Esophagus squamous epithelium (tissue), 5 donors: Measurements from ENCODE around the gene CDH12. TPM values are rescaled to one million over a fixed set of nuclear protein-coding genes. Genes with fewer than 3 reads are reported as not detected.

Source experiments
- DNase-seq: peaks from one replicate; lab custom pipeline; 2025; lab: John Stamatoyannopoulos, UW
- H3K27ac ChIP-seq, 4 donors: fragments of 200-600 bp; sonication (generic); one replicate each; pipeline ENCODE4 v1.5.1; 2016 to 2019; ENCODE audit warnings: mild to moderate bottlenecking in 1 of 4
- H3K27me3 ChIP-seq, 4 donors: fragments of 200-600 bp; sonication (generic); 1 replicate in 3 of 4; 2 replicates in 1 of 4; pipeline versions ENCODE4 v1.5.1 to v1.6.0; 2017 to 2021; ENCODE audit warnings: antibody characterized with exemption in 1 of 4
- H3K36me3 ChIP-seq, 3 donors: fragments of 200-600 bp; sonication (generic); one replicate each; pipeline ENCODE4 v1.5.1; 2016 to 2019
- H3K4me1 ChIP-seq, 3 donors: fragments of 200-600 bp; sonication (generic); one replicate each; pipeline ENCODE4 v1.5.1; 2017 to 2019
- H3K4me3 ChIP-seq, 4 donors: fragments of 200-600 bp; sonication (generic); 1 replicate in 3 of 4; 2 replicates in 1 of 4; pipeline ENCODE4 v1.5.1; 2016 to 2019; ENCODE audit warnings: mild to moderate bottlenecking in 2 of 4, moderate library complexity in 1 of 4
- H3K9me3 ChIP-seq, 3 donors: fragments of 200-600 bp; sonication (generic); one replicate each; pipeline ENCODE4 v1.5.1; 2016 to 2019
- POLR2A ChIP-seq, 4 donors: fragments of 450-650 bp; IDR thresholded peaks; one replicate each; pipeline ENCODE4 v1.6.1; 2017; ENCODE audit warnings: antibody characterized with exemption in 4 of 4, mild to moderate bottlenecking in 4 of 4, moderate library complexity in 3 of 4
- WGBS, 2 donors: methylation state at CpG; one replicate each; pipeline ENCODE4 v1.1.5; 2018; 5-methylcytosine and 5-hydroxymethylcytosine counted together
- intact Hi-C: fragments of 100-400 bp; cut with DNase I; formaldehyde crosslinking; loops from one replicate; pipeline ENCODE4 v1.15.0; 2022
- total RNA-seq, 4 donors: library from RNA; depleted of rRNA; stranded (reverse); fragments of >200 nt; gene quantifications; one replicate each; pipeline ENCODE4 v1.1.0, GENCODE V29; 2016
- TF ChIP-seq, protein P1 (sequence below), 6 experiments: fragments of 450-650 bp in 4 of 6; fragments of 200-600 bp in 2 of 6; sonication (generic) in 2 of 6; IDR thresholded peaks; one replicate each; pipeline ENCODE4 v1.5.1; 2016 to 2019; ENCODE audit warnings: antibody characterized with exemption in 6 of 6, mild to moderate bottlenecking in 4 of 6, moderate library complexity in 4 of 6
- donor health status: DM: yes; HTN: yes; CAD: no.

CDH12 gene
- total RNA-seq, 4 donors from 2014 or later = not detected

DNA sequence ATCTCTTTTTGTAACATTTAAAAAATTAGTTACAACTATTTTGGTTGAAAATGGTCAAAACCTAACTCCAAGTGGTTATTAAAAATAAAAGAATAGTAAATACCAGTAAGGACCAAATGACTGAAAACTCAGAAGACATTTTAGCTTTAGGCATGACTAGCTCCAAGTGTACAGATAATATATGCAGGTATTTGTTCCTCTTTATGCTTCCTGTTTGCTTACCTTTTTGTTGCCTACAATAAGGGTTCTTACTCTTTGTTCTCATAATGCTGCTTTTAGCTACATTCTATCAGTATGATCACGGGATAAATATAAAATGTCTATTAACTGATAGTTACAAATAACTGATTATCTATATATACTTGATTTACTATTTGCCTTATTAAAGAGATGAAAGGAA, 259.6 kb downstream of the CDH12 start:
- Histone ChIP-seq H3K4me3 (no peak overlapping the region), H3K27me3 (no peaks in the 10 kb centered on the region), H3K36me3 (no peaks in the 10 kb centered on the region), H3K27ac (no peak overlapping the region), H3K4me1 (no peaks in the 10 kb centered on the region), H3K9me3 (no peaks in the 10 kb centered on the region)
- DNase-seq = no peak
- intact Hi-C loops = no loop called here
- TF ChIP-seq, protein P1, sequence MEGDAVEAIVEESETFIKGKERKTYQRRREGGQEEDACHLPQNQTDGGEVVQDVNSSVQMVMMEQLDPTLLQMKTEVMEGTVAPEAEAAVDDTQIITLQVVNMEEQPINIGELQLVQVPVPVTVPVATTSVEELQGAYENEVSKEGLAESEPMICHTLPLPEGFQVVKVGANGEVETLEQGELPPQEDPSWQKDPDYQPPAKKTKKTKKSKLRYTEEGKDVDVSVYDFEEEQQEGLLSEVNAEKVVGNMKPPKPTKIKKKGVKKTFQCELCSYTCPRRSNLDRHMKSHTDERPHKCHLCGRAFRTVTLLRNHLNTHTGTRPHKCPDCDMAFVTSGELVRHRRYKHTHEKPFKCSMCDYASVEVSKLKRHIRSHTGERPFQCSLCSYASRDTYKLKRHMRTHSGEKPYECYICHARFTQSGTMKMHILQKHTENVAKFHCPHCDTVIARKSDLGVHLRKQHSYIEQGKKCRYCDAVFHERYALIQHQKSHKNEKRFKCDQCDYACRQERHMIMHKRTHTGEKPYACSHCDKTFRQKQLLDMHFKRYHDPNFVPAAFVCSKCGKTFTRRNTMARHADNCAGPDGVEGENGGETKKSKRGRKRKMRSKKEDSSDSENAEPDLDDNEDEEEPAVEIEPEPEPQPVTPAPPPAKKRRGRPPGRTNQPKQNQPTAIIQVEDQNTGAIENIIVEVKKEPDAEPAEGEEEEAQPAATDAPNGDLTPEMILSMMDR (IDR thresholded peaks at IDR 0.05) = no peak
- no peak for TF ChIP-seq POLR2A (IDR thresholded peaks at IDR 0.05)
- 81 to 83% methylated on average over 1 of the region's 1 CpG for WGBS, 2 donors

DNA sequence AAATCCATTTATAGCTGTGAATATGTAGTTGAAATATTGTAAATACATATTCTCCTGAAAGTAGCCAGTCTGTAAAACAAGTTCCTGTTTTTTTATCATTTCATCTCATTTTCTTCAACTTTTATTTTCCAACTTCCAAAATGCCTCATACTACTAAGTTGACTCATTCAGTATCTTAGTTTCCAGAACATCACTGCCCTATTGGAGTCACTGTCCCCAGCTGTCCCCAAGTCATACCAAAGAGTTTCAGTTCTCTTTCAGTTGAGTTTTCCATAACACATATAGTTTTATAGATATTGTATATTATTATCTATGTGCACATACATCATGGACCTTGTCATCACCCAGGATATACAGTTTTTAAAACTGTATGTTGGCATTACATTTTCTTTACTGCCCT, 261.7 kb downstream of the CDH12 start:
- H3K9me3 ChIP-seq = no peaks in the 10 kb centered on the region
- intact Hi-C loops = no loop called here
- H3K4me3 ChIP-seq = no peak overlapping the region
- no peaks in the 10 kb centered on the region for H3K4me1 ChIP-seq
- H3K27ac ChIP-seq = no peak overlapping the region
- no peaks in the 10 kb centered on the region for H3K27me3 ChIP-seq
- no peak for TF ChIP-seq POLR2A (IDR thresholded peaks at IDR 0.05)
- TF ChIP-seq, protein P1 (IDR thresholded peaks at IDR 0.05) = no peak
- DNase-seq = no peak
- no peaks in the 10 kb centered on the region for H3K36me3 ChIP-seq

DNA sequence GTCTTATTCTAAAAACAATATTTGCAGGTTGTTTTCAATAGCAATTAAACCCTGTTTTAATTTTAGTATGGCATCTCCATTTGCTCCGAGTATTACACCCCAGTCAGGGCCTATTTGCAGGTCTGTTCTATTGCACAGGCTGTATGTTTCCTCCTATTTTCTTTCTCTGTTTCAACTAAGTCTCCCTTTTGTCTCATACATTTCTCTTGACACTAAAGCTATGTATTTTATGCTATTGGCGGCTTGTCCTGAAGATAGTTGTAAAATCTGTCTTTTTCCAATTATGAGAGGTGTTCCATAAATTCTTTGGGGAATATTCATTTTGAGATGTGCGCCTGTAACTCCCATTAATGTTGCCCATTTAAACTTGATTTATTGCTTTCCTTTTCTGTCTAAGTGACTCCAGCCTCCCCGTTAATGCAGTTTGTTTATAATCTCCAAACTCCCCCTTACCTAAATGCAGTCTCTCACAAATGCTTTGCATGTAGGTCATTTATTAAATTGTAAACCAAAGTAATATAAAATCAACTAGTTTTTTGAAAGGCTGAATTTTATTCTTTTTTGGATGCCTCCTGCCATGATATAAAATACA, 262.4 kb downstream of the CDH12 start:
- Histone ChIP-seq H3K9me3 (no peaks in the 10 kb centered on the region), H3K36me3 (no peaks in the 10 kb centered on the region), H3K27ac (no peak overlapping the region), H3K27me3 (no peaks in the 10 kb centered on the region), H3K4me3 (no peak overlapping the region), H3K4me1 (no peaks in the 10 kb centered on the region)
- 76 to 77% methylated on average over 4 of the region's 4 CpGs for WGBS, 2 donors
- DNase-seq = no peak
- intact Hi-C loops = no loop called here
- TF ChIP-seq POLR2A (IDR thresholded peaks at IDR 0.05) = no peak
- TF ChIP-seq, protein P1 (IDR thresholded peaks at IDR 0.05) = no peak

DNA sequence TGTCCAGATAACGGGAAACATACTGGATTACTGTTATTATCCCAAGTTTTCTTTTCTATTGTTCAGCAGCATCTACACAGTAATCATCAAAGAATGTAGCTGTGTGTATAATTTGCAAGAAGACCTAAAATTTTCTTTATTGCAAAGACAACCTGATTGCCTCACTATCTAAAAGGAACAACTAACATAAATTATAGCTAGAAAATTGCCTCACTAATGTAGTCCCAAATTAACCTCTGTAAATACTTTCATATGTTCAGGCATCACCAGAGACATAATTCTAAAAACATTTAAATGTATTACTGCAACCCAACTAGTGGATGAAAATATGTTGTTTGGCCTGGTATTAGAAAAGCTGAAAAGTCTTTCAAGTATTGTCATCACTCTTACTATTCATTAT, 275.4 kb downstream of the CDH12 start:
- 72 to 76% methylated on average over 1 of the region's 1 CpG for WGBS, 2 donors
- H3K27ac ChIP-seq = no peak overlapping the region
- H3K36me3 ChIP-seq = no peaks in the 10 kb centered on the region
- no peak overlapping the region for H3K4me3 ChIP-seq
- intact Hi-C loops = no loop called here
- no peaks in the 10 kb centered on the region for H3K9me3 ChIP-seq
- H3K4me1 ChIP-seq = no peaks in the 10 kb centered on the region
- no peak for DNase-seq
- TF ChIP-seq POLR2A (IDR thresholded peaks at IDR 0.05) = no peak
- TF ChIP-seq, protein P1 (IDR thresholded peaks at IDR 0.05) = no peak
- H3K27me3 ChIP-seq = no peaks in the 10 kb centered on the region

DNA sequence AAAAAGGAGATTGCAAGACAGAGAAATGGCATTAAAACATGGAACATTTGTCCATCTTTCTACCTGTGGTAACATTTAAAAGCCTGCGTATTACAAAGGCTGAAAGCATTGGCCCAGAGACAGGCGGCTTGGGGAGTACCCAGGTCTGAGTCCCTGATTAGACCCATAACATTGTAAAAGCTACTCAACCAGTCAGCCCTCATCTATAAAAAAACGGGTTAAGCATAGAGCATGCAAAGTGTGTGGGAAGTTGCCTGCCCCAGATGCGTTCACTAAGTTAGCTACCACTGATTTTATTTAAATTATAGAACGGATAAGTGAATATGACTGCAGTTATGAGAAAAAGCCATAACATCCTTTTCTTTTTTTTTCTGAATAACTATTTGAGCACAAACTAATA, 276.1 kb downstream of the CDH12 start:
- TF ChIP-seq POLR2A (IDR thresholded peaks at IDR 0.05) = no peak
- TF ChIP-seq, protein P1 (IDR thresholded peaks at IDR 0.05) = no peak
- intact Hi-C loops = no loop called here
- Histone ChIP-seq H3K9me3 (no peaks in the 10 kb centered on the region), H3K4me3 (no peak overlapping the region), H3K4me1 (no peaks in the 10 kb centered on the region), H3K27ac (no peak overlapping the region), H3K36me3 (no peaks in the 10 kb centered on the region), H3K27me3 (no peaks in the 10 kb centered on the region)
- no peak for DNase-seq
- 82 to 85% methylated on average over 5 of the region's 5 CpGs for WGBS, 2 donors
